GM18951 (cell line): ENCODE measurements around the gene UMAD1.

Experiments
- POLR2A ChIP-seq: IDR thresholded peaks from 4 replicates; pipeline ENCODE4 v1.6.1; 2011; ENCODE audit warnings: mild to moderate bottlenecking; ENCODE audit not compliant: insufficient read length, insufficient read depth; ENCODE audit errors: extremely low read depth
- in situ Hi-C: fragments of 300-500 bp; cut with MboI; formaldehyde crosslinking; loops from one replicate; pipeline ENCODE4 v1.12.0; 2022; ENCODE audit warnings: low sequenced_read_pairs, mixed read lengths, inconsistent platforms; ENCODE audit not compliant: unreplicated experiment

Gene UMAD1

GRCh38 chr7:7889791-7890568 lies 249.4 kb downstream of the UMAD1 start:
- in situ Hi-C loops, result no loop called here
- no peak for TF ChIP-seq POLR2A

- no peak for TF ChIP-seq POLR2A
- in situ Hi-C loops, result no loop called here
These were observed 254.6 kb downstream of the UMAD1 start for GRCh38 chr7:7895004-7895650.

- in situ Hi-C loops, result no loop called here
- no peak for TF ChIP-seq POLR2A
These were observed 255.2 kb downstream of the UMAD1 start for GRCh38 chr7:7895754-7896153.

- in situ Hi-C loops, result no loop called here
- no peak for TF ChIP-seq POLR2A
These were observed 257.0 kb downstream of the UMAD1 start for GRCh38 chr7:7897509-7897908.

- TF ChIP-seq POLR2A, result no peak
- in situ Hi-C loops, result no loop called here
These were observed 257.5 kb downstream of the UMAD1 start for GRCh38 chr7:7897949-7898515.

- in situ Hi-C loops, result no loop called here
- TF ChIP-seq POLR2A, result no peak
These were observed 262.3 kb downstream of the UMAD1 start for GRCh38 chr7:7902845-7903244.

- TF ChIP-seq POLR2A, result no peak
- in situ Hi-C loops, result no loop called here
These were observed 266.8 kb downstream of the UMAD1 start for GRCh38 chr7:7907306-7907705.

- no peak for TF ChIP-seq POLR2A
- in situ Hi-C loops, result no loop called here
These were observed 268.1 kb downstream of the UMAD1 start for GRCh38 chr7:7908622-7909145.

- no peak for TF ChIP-seq POLR2A
These were observed 268.8 kb downstream of the UMAD1 start for GRCh38 chr7:7909376-7909775.

GRCh38 chr7:7911369-7912123 lies 271.0 kb downstream of the UMAD1 start:
- in situ Hi-C loops, result no loop called here
- no peak for TF ChIP-seq POLR2A

More at GRCh38 chr7:7909376-7909775, 268.8 kb downstream of the UMAD1 start:
- in situ Hi-C loops, result no loop called here

GRCh38 chr7:7912937-7913336 lies 272.4 kb downstream of the UMAD1 start:
- TF ChIP-seq POLR2A, result no peak

GRCh38 chr7:7913504-7913903 lies 273.0 kb downstream of the UMAD1 start:
- in situ Hi-C loops, result no loop called here
- TF ChIP-seq POLR2A, result no peak

More at GRCh38 chr7:7912937-7913336, 272.4 kb downstream of the UMAD1 start:
- in situ Hi-C loops, result no loop called here

- in situ Hi-C loops, result no loop called here
- no peak for TF ChIP-seq POLR2A
These were observed 274.0 kb downstream of the UMAD1 start for GRCh38 chr7:7914547-7914946.
